C4-2B (cell line): ENCODE measurements around the gene NLRX1.

Experiments
- H3K27ac ChIP-seq: fragments of 450-650 bp; 2 replicates; pipeline ENCODE4 v1.5.1; 2017
- CTCF ChIP-seq: fragments of 450-650 bp; conservative IDR thresholded peaks from 2 replicates; pipeline ENCODE4 v1.5.1; 2017; ENCODE audit warnings: mild to moderate bottlenecking
- ZFX ChIP-seq: fragments of 450-650 bp; IDR thresholded peaks from 2 replicates; pipeline ENCODE4 v1.6.1; 2017

NLRX1 gene

GRCh38 chr11:119205574-119206510 lies 37.3 kb downstream of the NLRX1 start, which contains the start of gene CBL:
TSS of gene CBL (plus strand) at chr11:119206339. CDS start at chr11:119206418, 79 bp downstream.
- no peak for TF ChIP-seq ZFX
- peak; percentile 99 for TF ChIP-seq CTCF
- peak within 1 kb of the TSS; percentile 75 for H3K27ac ChIP-seq

GRCh38 chr11:119206511-119207414 lies 38.2 kb downstream of the NLRX1 start:
- H3K27ac ChIP-seq: peak overlapping the region; percentile 75
- TF ChIP-seq CTCF: no peak

GRCh38 chr11:119207415-119207960 lies 39.0 kb downstream of the NLRX1 start:
- TF ChIP-seq ZFX (no peak), CTCF (no peak)
- H3K27ac ChIP-seq: no peak overlapping the region

GRCh38 chr11:119209186-119209585 lies 40.7 kb downstream of the NLRX1 start:
- TF ChIP-seq CTCF (no peak), ZFX (no peak)
- H3K27ac ChIP-seq: no peak overlapping the region

GRCh38 chr11:119210050-119210449 lies 41.5 kb downstream of the NLRX1 start:
- no peak overlapping the region for H3K27ac ChIP-seq
- TF ChIP-seq ZFX (no peak), CTCF (no peak)

GRCh38 chr11:119218141-119218878 lies 49.8 kb downstream of the NLRX1 start:
- TF ChIP-seq CTCF (no peak), ZFX (no peak)
- H3K27ac ChIP-seq: no peak overlapping the region
